Ovary (tissue), 9 donors: Measurements from ENCODE around the gene DYRK1A. TPM values are rescaled to one million over a fixed set of nuclear protein-coding genes. Genes with fewer than 3 reads are reported as not detected.

Source experiments
- DNase-seq, 5 donors: peaks; one replicate each; pipeline ENCODE4 v3.0.0-alpha.2; 2019 to 2020
- H3K27ac ChIP-seq, 2 donors: fragments of 200-600 bp; one replicate each; pipeline versions ENCODE4 v1.5.1 to v1.8.0; 2019 to 2022
- H3K27me3 ChIP-seq: fragments of 200-600 bp; one replicate; pipeline ENCODE4 v1.8.0; 2022
- H3K36me3 ChIP-seq: fragments of 200-600 bp; sonication (generic); one replicate; pipeline ENCODE4 v1.5.1; 2019
- H3K4me1 ChIP-seq: one replicate; pipeline ENCODE4 v1.8.1; 2013; ENCODE audit warnings: mild to moderate bottlenecking, moderate library complexity; ENCODE audit not compliant: insufficient read depth
- H3K4me3 ChIP-seq: fragments of 200-600 bp; sonication (generic); one replicate; pipeline ENCODE4 v1.5.1; 2017
- H3K9me3 ChIP-seq, 2 donors: fragments of 200-600 bp in 1 of 2; sonication (generic) in 1 of 2; one replicate each; pipeline versions ENCODE4 v1.5.1 to v1.8.1; 2013 to 2019; ENCODE audit warnings: mild to moderate bottlenecking in 1 of 2, moderate library complexity in 1 of 2
- EP300 ChIP-seq: sonication (generic); formaldehyde crosslinking; IDR thresholded peaks from one replicate; pipeline ENCODE4 v1.6.1; 2017; ENCODE audit warnings: antibody characterized with exemption
- POLR2A ChIP-seq: fragments of 450-650 bp; IDR thresholded peaks from one replicate; pipeline ENCODE4 v1.6.1; 2017; ENCODE audit warnings: antibody characterized with exemption, mild to moderate bottlenecking, moderate library complexity
- WGBS, 3 donors: extraction: QIAGEN DNeasy Blood & Tissue Kit in 1 of 3; methylation state at CpG; one replicate each; pipeline versions ENCODE4 v1.1.5 to v1.1.7; 2013 to 2017; 5-methylcytosine and 5-hydroxymethylcytosine counted together
- intact Hi-C, 4 donors: fragments of 100-400 bp; cut with DNase I; formaldehyde crosslinking; loops; one replicate each; pipeline versions ENCODE4 v1.11.0 to v1.15.1; 2022 to 2023
- polyA plus RNA-seq, 2 donors: library from polyadenylated mRNA; stranded (reverse); fragments of 200-250 nt in 1 of 2; fragments of 350-450 nt in 1 of 2; fragmentation: Illumina TruSeq in 1 of 2; extraction: RNeasy Lipid Tissue Mini Kit (QIAGEN cat#74804) in 1 of 2; gene quantifications; one replicate each; pipeline ENCODE4 v1.2.3, GENCODE V29; 2013 to 2014
- total RNA-seq, 7 donors: library from RNA; depleted of rRNA in 2 of 7; stranded (reverse); fragments of >200 nt in 2 of 7; fragmentation: NEBNext Ultra II Directional in 3 of 7; extraction: Animal tissue kit (Norgen Biotek cat#: 25700) in 3 of 7; gene quantifications; one replicate each; pipeline versions ENCODE4 v1.1.0 to v1.2.4, GENCODE V29; 2016 to 2023
- TF ChIP-seq, protein P1 (sequence below), 3 donors: fragments of 450-650 bp in 2 of 3; fragments of 200-600 bp in 1 of 3; IDR thresholded peaks; one replicate each; pipeline versions ENCODE4 v1.5.1 to v1.8.0; 2016 to 2022; ENCODE audit warnings: antibody characterized with exemption in 3 of 3, mild to moderate bottlenecking in 1 of 3
- donor health status: DM: no; HTN: no; CAD: no; lungs with moderate emphysema.
- donor health status: DM: no; HTN: no; CAD: no.
- donor health status: Bipolar disorder and iron deficiency.
- donor health status: DM: yes; HTN: yes; CAD: no.
- donor health status: DM: no; HTN: no; CAD: no.
- donor health status: DM: yes; HTN: yes; CAD: no.

Gene DYRK1A
- total and polyA plus RNA-seq, 9 donors: 30.9 to 89.0 (median 73.9) TPM

DNA sequence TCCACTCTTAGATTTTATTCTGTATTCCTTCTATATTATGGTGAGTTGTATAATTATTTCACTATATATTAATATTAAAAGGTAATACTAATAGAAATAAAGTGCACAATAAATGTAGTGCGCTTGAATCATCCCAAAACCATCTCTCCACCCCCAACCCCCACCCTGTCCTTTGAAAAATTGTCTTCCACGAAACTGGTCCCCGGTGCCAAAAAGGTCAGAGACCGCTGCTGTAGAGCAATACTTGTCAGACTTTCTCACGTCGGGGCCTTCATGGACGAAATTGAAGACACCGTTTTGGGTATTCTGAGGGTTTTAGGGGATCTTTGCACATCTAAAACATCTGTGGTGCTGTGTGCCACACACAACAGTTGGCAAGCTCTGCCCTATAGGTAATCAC lies 19.6 kb downstream of the DYRK1A start:
- TF ChIP-seq POLR2A (no peak), EP300 (no peak)
- TF ChIP-seq, protein P1, sequence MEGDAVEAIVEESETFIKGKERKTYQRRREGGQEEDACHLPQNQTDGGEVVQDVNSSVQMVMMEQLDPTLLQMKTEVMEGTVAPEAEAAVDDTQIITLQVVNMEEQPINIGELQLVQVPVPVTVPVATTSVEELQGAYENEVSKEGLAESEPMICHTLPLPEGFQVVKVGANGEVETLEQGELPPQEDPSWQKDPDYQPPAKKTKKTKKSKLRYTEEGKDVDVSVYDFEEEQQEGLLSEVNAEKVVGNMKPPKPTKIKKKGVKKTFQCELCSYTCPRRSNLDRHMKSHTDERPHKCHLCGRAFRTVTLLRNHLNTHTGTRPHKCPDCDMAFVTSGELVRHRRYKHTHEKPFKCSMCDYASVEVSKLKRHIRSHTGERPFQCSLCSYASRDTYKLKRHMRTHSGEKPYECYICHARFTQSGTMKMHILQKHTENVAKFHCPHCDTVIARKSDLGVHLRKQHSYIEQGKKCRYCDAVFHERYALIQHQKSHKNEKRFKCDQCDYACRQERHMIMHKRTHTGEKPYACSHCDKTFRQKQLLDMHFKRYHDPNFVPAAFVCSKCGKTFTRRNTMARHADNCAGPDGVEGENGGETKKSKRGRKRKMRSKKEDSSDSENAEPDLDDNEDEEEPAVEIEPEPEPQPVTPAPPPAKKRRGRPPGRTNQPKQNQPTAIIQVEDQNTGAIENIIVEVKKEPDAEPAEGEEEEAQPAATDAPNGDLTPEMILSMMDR (IDR thresholded peaks at IDR 0.05): no peak
- no peak for DNase-seq
- H3K27ac ChIP-seq: no peak overlapping the region
- no peaks in the 10 kb centered on the region for H3K27me3 ChIP-seq
- no peak overlapping the region for H3K4me3 ChIP-seq
- peaks cover 23% of the 10 kb centered on the region for H3K4me1 ChIP-seq
- H3K36me3 ChIP-seq: no peaks in the 10 kb centered on the region
- 88% methylated on average over 8 of the region's 8 CpGs for WGBS, 3 donors
- H3K9me3 ChIP-seq: no peaks in the 10 kb centered on the region
- intact Hi-C loops: loop anchor here in 1 of 4 donors (10.0 kb wide), 1 partner anchor 89 kb away; no protein-coding TSS in a partner anchor

DNA sequence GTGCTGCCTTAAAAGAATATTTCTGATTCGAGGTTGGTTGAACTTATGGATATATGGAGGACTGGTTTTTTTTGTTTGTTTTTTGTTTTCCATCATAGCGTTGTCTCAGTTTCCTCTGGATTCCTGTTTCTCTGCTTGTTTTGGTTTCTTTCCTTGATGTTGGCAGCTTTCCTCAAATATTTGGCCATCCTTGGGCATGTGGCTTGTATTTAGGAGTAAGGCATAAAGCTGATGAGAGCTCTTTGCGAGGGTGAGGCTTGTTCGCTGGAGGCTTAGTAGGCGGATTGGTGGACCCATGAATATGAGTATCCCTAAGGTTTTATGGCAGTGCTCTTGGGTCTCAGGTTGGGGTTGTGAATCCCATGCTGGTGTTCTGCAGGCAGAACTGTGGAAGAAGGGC lies 22.9 kb downstream of the DYRK1A start:
- H3K4me1 ChIP-seq: peaks cover 32% of the 10 kb centered on the region
- H3K27ac ChIP-seq: no peak overlapping the region
- no peak for DNase-seq
- WGBS, 3 donors: 33 to 68% (median 46%) methylated on average over 5 of the region's 5 CpGs
- no peaks in the 10 kb centered on the region for H3K9me3 ChIP-seq
- TF ChIP-seq, protein P1 (IDR thresholded peaks at IDR 0.05): no peak
- no peak for TF ChIP-seq EP300
- no peak for TF ChIP-seq POLR2A
- intact Hi-C loops: loop anchor here in 1 of 4 donors (10.0 kb wide), 1 partner anchor 85 kb away; no protein-coding TSS in a partner anchor
- H3K27me3 ChIP-seq: no peaks in the 10 kb centered on the region
- no peaks in the 10 kb centered on the region for H3K36me3 ChIP-seq
- H3K4me3 ChIP-seq: no peak overlapping the region

DNA sequence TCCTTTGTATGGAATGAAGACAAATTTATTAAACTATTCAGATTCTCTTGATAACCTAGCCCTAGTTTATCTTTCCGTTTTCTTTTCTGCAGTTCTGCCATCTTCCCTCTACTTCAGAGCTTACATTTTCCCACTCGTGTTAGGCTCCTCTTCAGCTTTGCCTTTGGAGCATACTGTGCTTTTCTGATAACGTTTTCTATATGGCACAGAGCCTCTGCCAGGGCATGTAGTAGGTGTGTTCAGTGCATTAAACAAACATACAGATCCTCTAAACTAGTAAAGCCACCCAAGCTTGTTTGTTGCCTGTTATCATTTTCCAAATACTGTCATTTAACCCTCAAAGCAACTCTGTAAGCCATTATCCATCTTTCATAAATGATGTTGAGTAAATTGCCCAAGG lies 25.1 kb downstream of the DYRK1A start:
- no peak for DNase-seq

DNA sequence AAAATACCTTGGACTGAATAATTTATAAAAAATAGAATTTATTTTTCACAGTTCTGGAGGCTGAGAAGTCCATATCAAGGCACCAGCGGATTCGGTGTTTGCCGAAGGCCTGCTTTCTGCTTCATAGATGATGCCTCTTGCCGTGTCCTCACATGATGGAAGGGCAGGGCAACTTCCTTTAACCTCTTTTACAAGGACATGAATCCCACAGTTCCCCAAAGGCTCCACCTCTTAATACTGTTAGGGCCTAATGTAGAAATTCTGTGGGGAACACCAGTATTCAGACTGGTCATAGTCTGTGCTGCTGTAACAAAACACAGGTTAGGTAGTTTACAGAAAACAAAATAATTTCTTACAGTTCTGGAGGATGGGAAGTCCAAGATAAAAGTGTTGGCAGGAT lies 25.9 kb downstream of the DYRK1A start:
- Histone ChIP-seq H3K4me3 (no peak overlapping the region), H3K27ac (no peak overlapping the region), H3K36me3 (no peaks in the 10 kb centered on the region), H3K4me1 (peaks cover 29% of the 10 kb centered on the region), H3K9me3 (no peaks in the 10 kb centered on the region), H3K27me3 (no peaks in the 10 kb centered on the region)
- WGBS, 3 donors: 89 to 96% (median 93%) methylated on average over 4 of the region's 4 CpGs
- intact Hi-C loops: no loop called here
- TF ChIP-seq EP300: no peak
- no peak for TF ChIP-seq POLR2A
- TF ChIP-seq, protein P1 (IDR thresholded peaks at IDR 0.05): no peak
- no peak for DNase-seq

More for the DNA sequence above, 25.1 kb downstream of the DYRK1A start:
- Histone ChIP-seq H3K27me3 (no peaks in the 10 kb centered on the region), H3K4me3 (no peak overlapping the region), H3K4me1 (peaks cover 26% of the 10 kb centered on the region), H3K36me3 (no peaks in the 10 kb centered on the region), H3K27ac (no peak overlapping the region), H3K9me3 (no peaks in the 10 kb centered on the region)
- intact Hi-C loops: no loop called here
- WGBS, 3 donors: 53 to 57% (median 57%) methylated on average over 3 of the region's 3 CpGs
- TF ChIP-seq EP300 (no peak), POLR2A (no peak)
- TF ChIP-seq, protein P1 (IDR thresholded peaks at IDR 0.05): no peak
